ENCODE data around the gene TCAP.

TCAP gene

DNA sequence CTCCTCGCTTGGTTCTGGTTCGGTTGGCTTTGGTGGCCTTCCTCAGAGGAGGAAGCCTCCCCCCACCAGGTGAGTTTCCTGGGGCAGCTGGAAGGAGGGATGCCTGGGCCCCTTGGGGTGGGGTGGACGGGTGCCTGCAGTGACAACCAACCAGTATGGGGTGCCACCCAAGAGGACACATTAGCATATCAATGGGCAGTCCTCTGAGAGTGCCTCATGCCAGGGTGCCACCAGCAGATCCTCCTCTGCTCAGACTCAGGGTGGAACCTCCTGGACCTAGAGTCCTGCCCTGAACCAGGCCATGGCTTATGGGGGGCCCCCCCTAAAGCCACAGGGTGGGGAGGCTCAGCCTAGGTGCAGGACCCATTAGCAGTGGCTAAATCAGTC is 35.7 kb upstream of the TCAP start:
- no peak for DNase-seq

DNA sequence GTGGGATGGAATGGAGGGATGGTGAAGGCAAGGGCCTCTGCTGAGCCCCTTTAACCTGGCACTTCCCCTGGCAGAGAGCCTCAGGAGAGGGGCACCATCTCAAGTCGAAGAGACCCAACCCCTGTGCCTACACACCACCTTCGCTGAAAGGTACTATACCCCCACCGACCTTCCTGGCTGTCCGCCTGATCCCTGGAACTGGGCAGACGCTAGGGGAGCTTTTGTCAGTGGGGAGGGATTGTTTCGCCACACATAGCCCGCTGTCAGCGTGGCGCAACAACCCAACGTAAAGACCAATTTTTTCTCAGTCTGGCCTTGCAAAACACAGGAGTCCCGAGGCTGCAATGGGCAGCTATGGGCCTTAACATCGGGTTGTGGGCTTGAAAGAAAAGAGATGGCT is 35.3 kb upstream of the TCAP start:
- DNase-seq, result no peak

DNA sequence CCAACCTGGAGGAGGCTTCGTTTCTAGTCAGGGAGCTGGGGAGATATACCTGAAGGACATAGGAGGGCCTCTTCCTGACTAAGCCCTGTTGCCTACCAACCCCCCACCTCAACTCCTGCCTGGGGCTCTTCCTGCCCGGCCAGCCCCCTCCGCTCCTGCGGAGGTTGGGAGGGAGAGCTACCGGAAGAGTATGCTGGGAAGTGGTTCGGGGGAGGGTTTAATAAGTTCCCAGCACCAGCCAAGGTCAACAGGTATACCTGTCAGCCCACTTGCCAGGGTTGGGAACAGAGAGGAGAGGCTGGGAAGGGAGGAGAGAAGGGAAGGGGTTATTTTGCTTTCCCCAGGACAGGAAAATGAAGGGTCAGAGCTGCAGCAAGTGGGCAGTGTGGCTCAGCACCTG is 33.7 kb upstream of the TCAP start:
- no peak for DNase-seq

DNA sequence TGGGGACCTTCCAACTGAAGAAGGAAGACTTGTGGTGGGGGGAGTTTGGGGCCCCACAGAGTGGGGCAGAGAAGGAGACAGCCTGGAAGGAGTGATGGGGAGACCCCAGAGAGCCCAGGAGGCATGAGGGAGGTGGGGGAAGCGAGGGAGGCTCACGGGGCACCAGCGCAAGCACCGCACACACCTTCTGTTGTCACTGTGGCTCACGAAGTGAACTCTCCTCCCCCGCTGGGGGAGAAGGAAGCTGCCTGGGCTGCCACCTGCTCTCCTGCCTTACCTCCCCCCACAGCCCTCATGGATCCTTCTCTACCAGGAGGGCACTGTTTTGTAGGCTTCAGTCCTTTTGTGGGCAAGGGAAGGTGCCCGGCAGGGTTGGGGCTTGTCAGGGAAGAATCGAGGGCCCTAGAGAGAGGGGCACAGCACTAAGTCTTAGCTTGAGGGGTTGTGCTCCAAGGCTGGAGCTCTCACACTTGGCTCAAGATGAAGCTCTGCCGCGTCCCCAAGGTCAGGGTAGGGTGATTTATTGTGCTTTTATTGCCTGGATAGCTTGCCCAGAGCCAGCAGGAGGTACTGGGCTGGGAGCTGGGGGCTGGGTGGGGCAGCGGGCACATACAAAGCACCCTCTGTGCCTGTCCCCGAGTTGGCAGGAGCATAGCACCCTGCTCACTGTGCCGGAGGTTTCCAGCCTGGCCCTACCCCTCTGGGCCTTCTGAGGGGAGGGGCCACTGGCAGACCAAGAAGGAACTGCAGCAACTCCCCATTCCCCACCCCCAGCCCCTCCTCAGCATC is 32.8 kb upstream of the TCAP start:
- no peak for DNase-seq

DNA sequence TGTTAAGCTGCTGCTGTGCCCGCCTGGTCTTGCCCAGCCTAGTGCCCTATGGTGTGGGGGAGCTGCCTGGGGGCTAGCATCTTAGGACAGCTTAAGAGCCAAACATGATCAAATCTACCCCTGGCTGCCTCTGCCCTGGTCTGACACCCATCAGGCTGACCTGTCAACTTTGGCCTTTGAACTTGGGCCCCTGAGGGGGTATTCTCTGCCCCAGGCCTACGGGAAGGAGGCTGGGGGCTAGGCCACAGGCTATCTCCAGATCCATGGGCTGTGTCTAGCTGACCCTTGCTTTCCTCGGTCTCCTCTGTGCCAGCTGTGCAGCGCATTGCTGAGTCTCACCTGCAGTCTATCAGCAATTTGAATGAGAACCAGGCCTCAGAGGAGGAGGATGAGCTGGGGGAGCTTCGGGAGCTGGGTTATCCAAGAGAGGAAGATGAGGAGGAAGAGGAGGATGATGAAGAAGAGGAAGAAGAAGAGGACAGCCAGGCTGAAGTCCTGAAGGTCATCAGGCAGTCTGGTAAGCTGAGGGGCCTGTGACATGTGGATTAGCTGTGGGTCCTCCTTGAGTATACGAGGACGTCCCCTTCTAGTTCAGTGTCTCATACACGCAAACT is 31.5 kb upstream of the TCAP start:
- DNase-seq, result no peak

DNA sequence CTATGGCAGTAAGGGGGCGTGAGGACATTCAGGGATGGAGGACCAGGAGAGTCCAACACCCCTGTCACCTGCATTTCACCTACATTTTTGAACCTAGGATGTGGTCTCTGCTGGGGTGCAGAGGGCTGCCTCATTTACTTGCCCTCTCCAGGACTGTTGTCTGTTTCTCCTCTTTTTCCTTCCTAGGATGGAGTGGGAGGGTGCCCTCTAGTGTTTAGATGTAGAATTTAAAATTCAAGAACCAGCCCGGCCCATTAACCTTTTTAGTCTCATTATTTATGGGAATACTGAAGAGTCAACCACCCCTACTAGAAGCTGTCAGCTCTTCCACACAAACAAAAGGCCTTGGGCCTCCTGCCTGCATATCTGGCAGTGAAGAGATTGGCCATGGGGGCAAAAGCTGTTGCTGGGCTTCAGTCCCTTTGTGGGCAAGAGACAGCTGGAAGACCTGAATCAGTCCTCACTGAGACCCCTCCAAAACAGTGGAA is 30.7 kb upstream of the TCAP start:
- peak; percentile 26 for DNase-seq

DNA sequence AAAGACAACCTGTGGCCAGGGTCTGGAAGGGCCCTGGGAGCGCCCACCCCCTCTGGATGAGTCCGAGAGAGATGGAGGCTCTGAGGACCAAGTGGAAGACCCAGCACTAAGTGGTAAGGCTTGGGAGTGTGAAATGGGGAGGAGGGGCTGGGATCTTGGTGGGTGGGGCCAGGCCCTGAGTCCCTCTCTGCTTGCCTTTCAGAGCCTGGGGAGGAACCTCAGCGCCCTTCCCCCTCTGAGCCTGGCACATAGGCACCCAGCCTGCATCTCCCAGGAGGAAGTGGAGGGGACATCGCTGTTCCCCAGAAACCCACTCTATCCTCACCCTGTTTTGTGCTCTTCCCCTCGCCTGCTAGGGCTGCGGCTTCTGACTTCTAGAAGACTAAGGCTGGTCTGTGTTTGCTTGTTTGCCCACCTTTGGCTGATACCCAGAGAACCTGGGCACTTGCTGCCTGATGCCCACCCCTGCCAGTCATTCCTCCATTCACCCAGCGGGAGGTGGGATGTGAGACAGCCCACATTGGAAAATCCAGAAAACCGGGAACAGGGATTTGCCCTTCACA is 29.5 kb upstream of the TCAP start:
- no peak for DNase-seq

DNA sequence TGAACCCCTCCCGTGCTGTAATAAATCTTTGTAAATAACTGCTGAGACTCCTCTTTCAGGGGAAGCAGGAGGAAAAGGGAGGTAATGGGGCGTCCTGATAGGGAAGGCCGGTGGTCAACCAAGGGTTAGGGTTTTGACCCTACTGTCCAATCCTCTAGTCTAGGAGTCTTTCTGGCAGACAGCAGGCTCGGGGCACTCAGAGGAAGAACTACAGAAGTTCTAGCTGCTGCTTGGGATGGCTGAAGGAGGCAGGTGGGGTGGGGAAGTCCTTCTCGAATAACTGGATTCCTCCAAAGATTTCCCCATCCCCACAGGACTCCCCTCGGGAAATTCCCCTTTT is 28.6 kb upstream of the TCAP start:
- DNase-seq, result no peak

DNA sequence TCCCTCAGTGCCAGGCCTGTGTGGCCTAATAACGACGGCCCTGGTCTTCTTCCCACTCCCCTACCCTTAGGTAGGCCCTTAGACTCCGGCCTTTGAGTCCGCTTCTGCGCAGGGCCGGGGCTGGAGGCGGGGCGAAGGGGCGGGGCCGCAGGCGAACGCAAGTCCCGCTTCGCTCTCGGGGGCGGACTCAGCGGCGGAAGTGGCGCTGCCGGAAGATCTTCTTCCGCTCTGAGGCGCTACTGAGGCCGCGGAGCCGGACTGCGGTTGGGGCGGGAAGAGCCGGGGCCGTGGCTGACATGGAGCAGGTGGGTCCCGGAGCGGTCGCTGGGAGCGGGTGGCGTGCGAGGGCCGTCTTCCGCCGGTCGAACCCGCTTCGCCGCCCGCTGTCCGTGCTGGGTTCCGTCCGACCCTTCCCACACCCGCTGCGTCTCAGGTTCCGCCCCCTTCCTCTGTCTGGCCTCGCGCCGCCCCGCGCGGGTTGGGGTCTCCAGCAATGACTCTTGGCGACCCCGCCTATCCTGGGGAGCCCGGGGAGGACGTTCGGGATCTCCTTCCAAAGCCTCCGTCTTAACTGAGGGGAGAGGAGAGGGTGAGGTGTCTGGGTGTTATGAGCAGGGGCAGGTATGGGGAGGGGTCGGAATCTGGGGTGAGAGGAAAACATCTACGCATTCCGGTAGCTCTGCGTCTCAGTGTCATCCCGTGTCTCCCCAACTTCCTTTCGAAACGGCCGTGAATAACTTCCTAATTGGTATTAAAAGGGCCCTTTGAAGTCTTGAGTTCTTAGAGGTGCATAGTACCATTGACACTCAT is 28.0 kb upstream of the TCAP start, which contains the start of gene STARD3:
STARD3 (plus strand) TSS at position 218 of the 810 bp plus-strand sequence. CDS start 16,388 bp downstream, outside the sequence.
- peak; percentile 80 for DNase-seq

DNA sequence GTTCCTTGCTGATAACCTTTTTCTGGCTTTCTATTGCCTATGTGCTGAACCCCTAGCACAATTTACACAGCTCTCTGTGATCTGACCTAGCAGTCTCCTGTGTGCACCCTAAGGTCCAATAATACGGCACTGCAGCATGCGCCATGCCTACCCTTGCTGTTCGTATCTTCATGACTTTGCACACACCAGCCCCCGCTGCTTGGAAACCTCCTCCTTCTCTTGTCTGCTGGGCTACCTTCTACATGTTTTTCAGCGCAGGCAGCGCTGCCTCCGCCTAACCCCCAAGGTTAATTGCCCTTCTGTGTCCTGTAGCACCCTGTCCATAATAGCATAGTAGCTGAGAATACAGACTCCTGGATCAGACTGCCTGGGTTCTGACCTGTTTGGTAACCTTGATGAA is 26.8 kb upstream of the TCAP start:
- DNase-seq, result no peak

DNA sequence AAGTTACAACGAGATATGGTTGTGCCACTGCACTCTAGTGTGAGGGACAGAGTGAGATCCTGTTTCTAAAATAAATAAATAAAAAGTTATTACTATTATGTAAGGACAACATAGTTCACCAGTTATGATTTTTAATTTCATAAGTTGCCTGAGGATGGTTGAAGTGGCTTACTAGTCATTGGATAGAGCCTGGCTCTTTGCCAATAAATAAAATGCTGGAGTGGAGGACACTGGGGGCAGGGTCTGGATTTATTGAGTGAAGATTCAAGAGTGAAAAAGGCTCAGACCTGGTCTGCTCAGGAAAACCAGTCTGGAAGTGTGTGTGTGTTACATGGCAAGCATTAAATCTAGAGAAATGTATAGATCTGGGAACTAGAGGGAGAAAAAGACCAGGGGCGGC is 26.1 kb upstream of the TCAP start:
- no peak for DNase-seq

DNA sequence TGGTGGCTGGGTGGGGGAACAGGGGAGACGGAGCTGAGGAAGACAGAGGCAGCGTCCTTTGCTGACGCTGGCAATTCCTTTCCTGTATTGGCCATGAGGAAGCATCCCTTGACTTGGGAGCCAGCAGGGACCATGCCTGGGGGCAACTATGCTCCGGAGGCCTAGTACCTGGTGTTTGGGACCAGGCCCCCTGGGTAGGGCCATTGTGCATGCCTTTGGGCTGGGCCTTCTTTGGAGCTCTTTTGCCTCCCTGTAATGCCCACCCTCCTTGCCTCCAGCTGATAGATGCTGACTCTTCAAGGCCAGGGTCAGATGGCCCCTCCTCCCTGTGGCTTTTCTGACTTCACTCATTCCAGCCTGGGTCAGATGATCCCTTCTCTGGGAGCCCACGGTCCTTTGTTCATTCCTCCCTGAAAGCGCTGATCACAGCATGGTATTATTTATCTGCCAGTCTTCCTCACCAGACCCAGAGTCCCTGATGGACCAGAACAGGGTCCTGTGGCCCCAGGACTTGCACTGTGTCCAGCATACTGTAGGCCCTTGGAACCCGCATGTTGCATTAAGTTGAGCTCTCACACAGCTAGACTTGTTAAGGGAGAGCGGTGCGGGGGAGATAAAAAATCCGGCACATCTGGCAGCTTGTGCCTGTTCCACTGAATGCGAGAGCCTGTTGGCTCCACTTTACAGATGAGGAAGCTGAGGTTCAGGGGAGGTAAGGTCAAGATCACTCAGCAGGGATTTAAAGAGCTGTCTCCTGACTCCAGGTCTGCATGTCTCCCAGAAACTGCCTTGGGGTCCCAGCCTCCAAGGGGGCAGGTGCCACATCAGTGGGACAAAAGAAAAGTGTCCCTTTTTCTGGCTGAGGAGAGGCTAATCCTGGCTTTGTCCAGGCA is 25.3 kb upstream of the TCAP start:
- no peak for DNase-seq

DNA sequence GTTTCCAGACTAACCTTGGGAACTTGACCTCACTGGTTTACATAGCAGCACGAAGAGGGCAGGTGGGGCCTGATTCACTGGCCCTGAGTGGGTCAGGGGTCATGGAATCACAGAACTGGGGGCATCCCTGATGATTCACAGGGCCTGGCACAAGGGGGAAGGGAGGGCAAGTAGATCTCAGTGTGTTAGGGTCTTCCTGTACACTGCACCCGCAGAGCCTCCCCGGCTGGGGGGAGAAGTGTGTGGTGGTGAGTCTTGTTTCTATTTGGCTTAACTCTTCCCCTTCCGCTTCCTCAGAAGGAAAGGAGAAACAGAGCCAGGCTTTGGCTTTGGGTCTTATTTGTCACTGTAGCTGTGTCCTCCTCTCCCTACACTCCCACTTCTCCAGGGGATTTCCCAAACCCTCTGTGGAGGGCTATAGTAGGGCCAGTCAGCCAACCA is 24.5 kb upstream of the TCAP start:
- DNase-seq, result no peak

DNA sequence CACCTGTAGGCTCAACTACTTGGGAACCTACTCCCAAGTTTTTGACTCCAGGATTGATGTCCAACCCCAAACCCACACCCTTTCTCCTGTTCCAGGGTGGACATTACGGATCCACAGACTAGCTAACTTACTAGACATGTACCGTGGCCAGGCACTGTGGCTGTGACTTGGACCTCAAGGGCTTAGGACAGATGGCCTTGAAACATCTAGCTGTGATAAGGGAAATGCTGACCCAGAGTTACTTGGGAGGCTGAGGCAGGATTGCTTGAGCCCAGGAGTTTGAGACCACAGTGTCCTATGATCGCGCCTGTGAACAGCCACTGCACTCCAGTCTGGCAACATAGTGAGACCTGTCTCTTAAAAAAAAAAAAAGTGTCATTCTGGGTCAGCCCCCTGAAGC is 24.1 kb upstream of the TCAP start:
- DNase-seq, result no peak

DNA sequence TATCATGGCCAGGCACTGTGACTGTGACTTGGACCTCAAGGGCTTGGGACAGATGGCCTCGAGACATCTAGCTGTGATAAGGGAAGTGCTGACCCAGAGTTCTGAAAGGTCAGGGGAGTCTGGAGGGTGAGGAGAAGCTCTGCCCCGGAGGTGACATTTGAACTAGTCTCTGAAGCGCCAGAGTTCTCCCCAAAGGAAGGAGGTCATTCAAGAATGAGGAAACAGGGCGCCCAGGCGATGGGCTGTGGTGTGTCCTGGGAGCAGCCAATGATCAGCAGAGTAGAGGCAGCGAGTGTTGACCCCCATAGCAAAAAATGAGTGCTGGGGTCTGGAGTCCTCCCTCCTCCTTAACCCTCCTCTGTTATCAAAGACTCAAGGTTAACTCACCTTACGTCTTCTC is 23.3 kb upstream of the TCAP start:
- DNase-seq, result no peak

DNA sequence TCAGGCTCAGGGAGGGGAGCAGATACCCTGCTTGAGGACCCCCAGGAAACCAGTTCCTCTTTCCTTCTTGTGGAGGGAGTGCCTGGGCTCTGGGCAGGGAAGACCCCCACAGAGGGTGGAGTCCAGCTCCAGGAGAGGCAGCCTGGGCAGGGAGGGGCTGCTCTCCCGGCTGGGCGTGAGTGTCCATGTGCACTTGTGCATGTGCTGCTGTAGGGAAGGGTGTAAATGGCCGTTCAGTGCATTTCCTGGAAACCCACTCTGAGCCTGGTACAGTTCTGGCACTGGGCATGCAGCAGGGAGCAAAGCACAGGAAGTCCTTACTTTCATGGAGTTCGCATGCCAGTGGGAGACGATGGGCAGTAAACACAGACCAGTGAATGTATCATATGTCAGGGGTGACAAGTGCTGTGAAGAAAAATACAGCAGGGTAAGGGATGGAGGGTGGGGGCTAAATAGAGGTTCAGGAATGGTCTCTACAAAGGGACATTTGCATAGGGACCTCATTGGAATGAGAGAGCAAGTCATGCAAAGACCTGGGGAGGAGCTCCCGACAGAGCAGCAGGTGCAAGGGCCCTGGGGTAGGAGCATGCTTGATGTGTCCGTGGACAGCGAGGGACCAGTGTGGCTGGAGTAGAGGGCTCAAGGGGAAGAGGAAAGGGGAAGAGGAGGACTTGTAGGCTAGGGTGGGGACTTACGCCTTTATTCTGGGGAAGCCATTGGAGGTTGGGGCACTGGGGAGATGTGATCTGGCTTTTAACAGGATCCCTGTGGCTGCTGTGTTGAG is 22.7 kb upstream of the TCAP start:
- no peak for DNase-seq

DNA sequence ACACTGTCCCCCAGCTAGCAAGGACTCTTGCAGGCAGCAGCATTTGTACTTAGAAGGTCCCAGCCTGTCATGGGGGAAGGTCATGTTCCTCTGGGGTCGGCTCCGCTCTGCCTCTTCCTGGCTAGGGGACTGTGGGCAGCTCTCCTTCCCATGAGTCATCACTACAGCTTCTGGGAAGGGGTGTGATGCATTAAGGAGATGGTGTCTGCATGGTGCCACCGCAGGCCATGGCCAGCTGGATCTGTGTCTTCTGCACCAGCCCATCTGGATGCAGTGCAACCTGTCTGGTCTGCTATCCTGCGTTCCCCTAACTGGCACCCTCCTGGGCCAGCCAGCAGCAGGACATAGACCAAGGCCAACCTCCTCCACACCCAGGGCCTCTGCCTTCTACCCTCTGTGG is 21.9 kb upstream of the TCAP start:
- no peak for DNase-seq

DNA sequence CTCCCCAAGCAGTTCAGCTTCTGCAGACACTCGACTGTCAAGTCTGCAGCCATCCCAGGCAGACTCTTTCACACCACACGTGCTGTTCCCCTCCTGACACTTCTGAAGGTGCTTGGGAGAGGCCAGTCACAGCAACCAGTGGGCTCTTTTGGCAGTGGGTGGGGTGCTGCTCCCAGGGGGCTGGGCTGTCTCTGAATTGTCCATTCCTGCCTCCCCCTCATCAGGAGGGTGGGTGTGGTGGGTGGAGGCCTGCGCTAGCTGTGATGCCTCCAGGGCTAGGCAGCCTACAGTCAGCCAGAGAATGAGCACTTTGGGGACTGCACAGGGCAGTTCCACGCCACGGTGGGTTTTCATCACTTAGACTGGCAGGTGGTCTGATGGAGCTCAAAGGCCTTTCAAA is 17.9 kb upstream of the TCAP start:
- no peak for DNase-seq

DNA sequence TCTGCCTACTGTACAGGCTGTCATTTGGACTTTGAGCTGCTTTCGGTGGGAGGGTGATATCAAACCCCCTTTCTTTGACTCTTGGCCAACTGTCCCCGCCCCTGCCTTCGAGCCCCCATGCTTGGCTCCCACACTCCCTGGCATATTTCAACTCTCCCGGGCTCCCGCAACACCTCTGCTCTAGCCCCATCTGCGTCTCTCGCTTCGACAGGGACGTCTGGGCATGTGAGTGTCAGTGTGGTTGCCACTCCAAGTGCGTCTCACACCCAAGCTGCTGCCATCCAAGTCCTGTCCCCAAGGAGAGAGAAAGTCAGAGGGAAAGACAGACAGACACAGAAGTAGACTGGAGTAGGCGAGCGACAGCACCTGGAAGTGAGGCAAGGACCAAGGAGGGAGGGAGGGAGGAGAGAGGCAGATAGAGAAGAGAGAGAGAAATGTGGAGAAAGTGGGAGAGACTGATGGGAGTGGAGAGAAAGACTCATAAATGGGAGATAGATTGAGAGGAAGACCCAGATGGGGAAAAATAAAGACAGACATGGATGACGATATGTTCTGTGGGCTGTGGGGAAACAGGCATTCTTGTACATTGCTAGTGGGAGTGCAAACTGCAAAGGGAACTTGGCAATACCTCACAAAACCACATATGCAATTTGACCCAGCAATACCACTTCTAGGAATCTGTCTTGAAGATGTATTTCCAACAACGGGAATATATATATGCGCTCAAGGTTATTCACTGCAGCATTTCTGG is 16.4 kb upstream of the TCAP start:
- peak; percentile 81 for DNase-seq

DNA sequence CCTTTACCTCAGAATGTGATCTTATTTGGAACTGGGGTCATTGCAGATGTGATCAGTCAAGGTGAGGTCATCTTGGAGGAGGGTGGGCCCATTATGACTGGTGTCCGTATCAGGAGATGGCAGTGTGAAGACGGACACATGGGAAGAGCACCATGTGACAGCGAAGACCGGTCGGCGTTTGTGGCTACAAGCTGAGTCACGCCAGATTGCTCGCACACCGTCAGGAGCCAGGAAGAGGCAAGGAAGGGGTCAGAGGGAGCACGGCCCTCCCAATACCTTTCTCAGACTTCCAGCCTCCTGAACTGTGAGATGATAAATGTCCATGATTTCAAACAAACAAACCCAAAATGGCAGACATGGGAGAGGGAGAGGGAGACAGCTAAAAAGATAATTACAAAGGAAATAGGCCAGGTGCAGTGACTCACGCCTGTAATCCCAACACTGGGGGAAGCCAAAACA is 15.0 kb upstream of the TCAP start:
- DNase-seq, result no peak
